ENCODE data around the gene KCTD10.

DNA sequence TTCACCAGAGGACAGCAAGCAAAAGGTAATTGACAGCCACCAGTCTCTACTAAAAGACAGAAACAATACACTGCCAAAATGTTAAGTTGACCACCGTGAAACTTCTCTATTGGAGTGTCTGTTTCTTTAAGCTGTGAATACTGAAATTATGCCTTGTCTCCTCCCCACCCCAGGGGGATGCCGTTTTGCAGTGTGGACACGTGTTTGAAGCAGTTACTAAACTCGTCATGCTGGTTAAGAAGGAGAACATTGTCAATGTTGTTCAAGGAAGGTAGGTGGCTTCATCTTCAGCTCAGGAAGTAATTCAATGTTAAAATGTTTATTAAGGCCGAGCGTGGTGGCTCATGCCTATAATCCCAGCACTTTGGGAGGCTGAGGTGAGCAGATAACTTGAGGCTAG is 32.8 kb downstream of the KCTD10 start:
- TF ChIP-seq, protein P1, sequence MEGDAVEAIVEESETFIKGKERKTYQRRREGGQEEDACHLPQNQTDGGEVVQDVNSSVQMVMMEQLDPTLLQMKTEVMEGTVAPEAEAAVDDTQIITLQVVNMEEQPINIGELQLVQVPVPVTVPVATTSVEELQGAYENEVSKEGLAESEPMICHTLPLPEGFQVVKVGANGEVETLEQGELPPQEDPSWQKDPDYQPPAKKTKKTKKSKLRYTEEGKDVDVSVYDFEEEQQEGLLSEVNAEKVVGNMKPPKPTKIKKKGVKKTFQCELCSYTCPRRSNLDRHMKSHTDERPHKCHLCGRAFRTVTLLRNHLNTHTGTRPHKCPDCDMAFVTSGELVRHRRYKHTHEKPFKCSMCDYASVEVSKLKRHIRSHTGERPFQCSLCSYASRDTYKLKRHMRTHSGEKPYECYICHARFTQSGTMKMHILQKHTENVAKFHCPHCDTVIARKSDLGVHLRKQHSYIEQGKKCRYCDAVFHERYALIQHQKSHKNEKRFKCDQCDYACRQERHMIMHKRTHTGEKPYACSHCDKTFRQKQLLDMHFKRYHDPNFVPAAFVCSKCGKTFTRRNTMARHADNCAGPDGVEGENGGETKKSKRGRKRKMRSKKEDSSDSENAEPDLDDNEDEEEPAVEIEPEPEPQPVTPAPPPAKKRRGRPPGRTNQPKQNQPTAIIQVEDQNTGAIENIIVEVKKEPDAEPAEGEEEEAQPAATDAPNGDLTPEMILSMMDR (IDR thresholded peaks at IDR 0.05 in 2 of 3, conservative IDR thresholded peaks at IDR 0.05 in 1 of 3; ENCODE audit: insufficient read depth in 2 of 3, low read depth in 1 of 3, low read length in 3 of 3): no peak
- TF ChIP-seq MYC (IDR thresholded peaks at IDR 0.05; ENCODE audit: low read depth, low read length) (no peak), MYC (CRISPR knock-in tag; IDR thresholded peaks at IDR 0.05; ENCODE audit: borderline replicate concordance, low read depth) (no peak), ESRRA (IDR thresholded peaks at IDR 0.05; ENCODE audit: borderline replicate concordance, low read depth) (no peak), EZH2 (IDR thresholded peaks at IDR 0.05; ENCODE audit: borderline replicate concordance, low read depth, low read length) (no peak), NR1H2 (CRISPR knock-in tag; IDR thresholded peaks at IDR 0.05) (no peak), NFATC3 (IDR thresholded peaks at IDR 0.05) (no peak), NFYB (IDR thresholded peaks at IDR 0.05; ENCODE audit: extremely low read depth, insufficient read length) (no peak), WHSC1 (IDR thresholded peaks at IDR 0.05; ENCODE audit: low read length) (no peak)
- TF ChIP-seq, protein P2, sequence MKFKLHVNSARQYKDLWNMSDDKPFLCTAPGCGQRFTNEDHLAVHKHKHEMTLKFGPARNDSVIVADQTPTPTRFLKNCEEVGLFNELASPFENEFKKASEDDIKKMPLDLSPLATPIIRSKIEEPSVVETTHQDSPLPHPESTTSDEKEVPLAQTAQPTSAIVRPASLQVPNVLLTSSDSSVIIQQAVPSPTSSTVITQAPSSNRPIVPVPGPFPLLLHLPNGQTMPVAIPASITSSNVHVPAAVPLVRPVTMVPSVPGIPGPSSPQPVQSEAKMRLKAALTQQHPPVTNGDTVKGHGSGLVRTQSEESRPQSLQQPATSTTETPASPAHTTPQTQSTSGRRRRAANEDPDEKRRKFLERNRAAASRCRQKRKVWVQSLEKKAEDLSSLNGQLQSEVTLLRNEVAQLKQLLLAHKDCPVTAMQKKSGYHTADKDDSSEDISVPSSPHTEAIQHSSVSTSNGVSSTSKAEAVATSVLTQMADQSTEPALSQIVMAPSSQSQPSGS (CRISPR knock-in tag; IDR thresholded peaks at IDR 0.05): no peak
